Measurements from ENCODE around the gene APBA2. TPM values are rescaled to one million over a fixed set of nuclear protein-coding genes. Genes with fewer than 3 reads are reported as not detected.

The APBA2 gene
- polyA plus RNA-seq, 2 of the 4 experiments (the other 2 are of a cell fraction) = 11.4 to 12.6 TPM

GRCh38 chr15:29114221-29115092 is 228.7 kb downstream of the APBA2 start:
- DNase-seq (ENCODE audit: low read depth in 1 of 2, low spot score in 1 of 2) (no peak), FAIRE-seq (no peak), ATAC-seq (no peak; a peak in 1 of 6 replicates)
- Histone ChIP-seq H3K4me1 (no peaks in the 10 kb centered on the region), H3K9me3 (no peaks in the 10 kb centered on the region), H3K27ac (no peak overlapping the region), H3K4me3 (no peak overlapping the region), H3K4me2 (no peak overlapping the region)
- CTCF ChIA-PET = interaction anchor here (1.0 to 13.8 kb wide), 5 partner anchors 9 to 194 kb away, joined by 3 to 116 read pairs (median 3); no protein-coding TSS in a partner anchor
- POLR2A ChIA-PET = no interaction called here
- TF ChIP-seq HOXB13 (CRISPR knock-in tag; IDR thresholded peaks at IDR 0.05; ENCODE audit: low read depth) = no peak
- no peak for TF ChIP-seq CBX8 (IDR thresholded peaks at IDR 0.05)
- no peak for TF ChIP-seq HDAC2 (IDR thresholded peaks at IDR 0.05)
- TF ChIP-seq ZC3H11A (IDR thresholded peaks at IDR 0.05) = no peak
- TF ChIP-seq, protein P1, sequence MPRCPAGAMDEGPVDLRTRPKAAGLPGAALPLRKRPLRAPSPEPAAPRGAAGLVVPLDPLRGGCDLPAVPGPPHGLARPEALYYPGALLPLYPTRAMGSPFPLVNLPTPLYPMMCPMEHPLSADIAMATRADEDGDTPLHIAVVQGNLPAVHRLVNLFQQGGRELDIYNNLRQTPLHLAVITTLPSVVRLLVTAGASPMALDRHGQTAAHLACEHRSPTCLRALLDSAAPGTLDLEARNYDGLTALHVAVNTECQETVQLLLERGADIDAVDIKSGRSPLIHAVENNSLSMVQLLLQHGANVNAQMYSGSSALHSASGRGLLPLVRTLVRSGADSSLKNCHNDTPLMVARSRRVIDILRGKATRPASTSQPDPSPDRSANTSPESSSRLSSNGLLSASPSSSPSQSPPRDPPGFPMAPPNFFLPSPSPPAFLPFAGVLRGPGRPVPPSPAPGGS (IDR thresholded peaks at IDR 0.05) = no peak
- no peak for TF ChIP-seq E2F6 (IDR thresholded peaks at IDR 0.05; ENCODE audit: borderline replicate concordance, low read depth)
- no peak for TF ChIP-seq FOXS1 (CRISPR knock-in tag; IDR thresholded peaks at IDR 0.05)
- TF ChIP-seq EHF (CRISPR knock-in tag; IDR thresholded peaks at IDR 0.05) = no peak
- TF ChIP-seq KDM5A (IDR thresholded peaks at IDR 0.05) = no peak
- no peak for TF ChIP-seq NPAS2 (CRISPR knock-in tag; IDR thresholded peaks at IDR 0.05; ENCODE audit: borderline replicate concordance)
- TF ChIP-seq NFE2L2 (conservative IDR thresholded peaks at IDR 0.05; ENCODE audit: low read length) = no peak
- no peak for TF ChIP-seq ESRRA (IDR thresholded peaks at IDR 0.05; ENCODE audit: borderline replicate concordance, low read length)
- no peak for TF ChIP-seq CEBPB (IDR thresholded peaks at IDR 0.05)
- TF ChIP-seq, protein P2, sequence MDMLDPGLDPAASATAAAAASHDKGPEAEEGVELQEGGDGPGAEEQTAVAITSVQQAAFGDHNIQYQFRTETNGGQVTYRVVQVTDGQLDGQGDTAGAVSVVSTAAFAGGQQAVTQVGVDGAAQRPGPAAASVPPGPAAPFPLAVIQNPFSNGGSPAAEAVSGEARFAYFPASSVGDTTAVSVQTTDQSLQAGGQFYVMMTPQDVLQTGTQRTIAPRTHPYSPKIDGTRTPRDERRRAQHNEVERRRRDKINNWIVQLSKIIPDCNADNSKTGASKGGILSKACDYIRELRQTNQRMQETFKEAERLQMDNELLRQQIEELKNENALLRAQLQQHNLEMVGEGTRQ (IDR thresholded peaks at IDR 0.05) = no peak
- TF ChIP-seq TFCP2L1 (CRISPR knock-in tag; IDR thresholded peaks at IDR 0.05) = no peak
- 82% methylated on average over 18 of the region's 18 CpGs for WGBS (ENCODE audit: missing lambda C conversion rate)

- 87% methylated on average over 42 of the region's 46 CpGs for WGBS (ENCODE audit: missing lambda C conversion rate)
- Histone ChIP-seq H3K4me1 (no peaks in the 10 kb centered on the region), H3K27ac (no peak overlapping the region), H3K4me2 (no peak overlapping the region), H3K9me3 (no peaks in the 10 kb centered on the region), H3K4me3 (no peak overlapping the region)
- peak in 1 of 2 experiments; percentile 20 for DNase-seq (ENCODE audit: low read depth in 1 of 2, low spot score in 1 of 2)
- ATAC-seq = peak in 1 of 2 experiments; percentile 58; a peak in 3 of 6 replicates
- no peak for FAIRE-seq
- TF ChIP-seq HOXB5 (CRISPR knock-in tag; IDR thresholded peaks at IDR 0.05) (no peak), FOSL2 (IDR thresholded peaks at IDR 0.05) (no peak), FOSL2 (CRISPR knock-in tag; IDR thresholded peaks at IDR 0.05) (no peak), SREBF2 (IDR thresholded peaks at IDR 0.05) (no peak), TP53 (CRISPR knock-in tag; IDR thresholded peaks at IDR 0.05) (no peak), MAFK (IDR thresholded peaks at IDR 0.05; ENCODE audit: partially characterized antibody) (no peak)
- TF ChIP-seq, protein P3, sequence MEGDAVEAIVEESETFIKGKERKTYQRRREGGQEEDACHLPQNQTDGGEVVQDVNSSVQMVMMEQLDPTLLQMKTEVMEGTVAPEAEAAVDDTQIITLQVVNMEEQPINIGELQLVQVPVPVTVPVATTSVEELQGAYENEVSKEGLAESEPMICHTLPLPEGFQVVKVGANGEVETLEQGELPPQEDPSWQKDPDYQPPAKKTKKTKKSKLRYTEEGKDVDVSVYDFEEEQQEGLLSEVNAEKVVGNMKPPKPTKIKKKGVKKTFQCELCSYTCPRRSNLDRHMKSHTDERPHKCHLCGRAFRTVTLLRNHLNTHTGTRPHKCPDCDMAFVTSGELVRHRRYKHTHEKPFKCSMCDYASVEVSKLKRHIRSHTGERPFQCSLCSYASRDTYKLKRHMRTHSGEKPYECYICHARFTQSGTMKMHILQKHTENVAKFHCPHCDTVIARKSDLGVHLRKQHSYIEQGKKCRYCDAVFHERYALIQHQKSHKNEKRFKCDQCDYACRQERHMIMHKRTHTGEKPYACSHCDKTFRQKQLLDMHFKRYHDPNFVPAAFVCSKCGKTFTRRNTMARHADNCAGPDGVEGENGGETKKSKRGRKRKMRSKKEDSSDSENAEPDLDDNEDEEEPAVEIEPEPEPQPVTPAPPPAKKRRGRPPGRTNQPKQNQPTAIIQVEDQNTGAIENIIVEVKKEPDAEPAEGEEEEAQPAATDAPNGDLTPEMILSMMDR (IDR thresholded peaks at IDR 0.05) = peak; percentile 34; the same call in 2 of the 3 replicates
- POLR2A ChIA-PET = no interaction called here
- CTCF ChIA-PET = interaction anchor here (0.9 to 13.8 kb wide), 5 partner anchors 10 to 228 kb away, joined by 3 to 116 read pairs (median 4); no protein-coding TSS in a partner anchor
Measured at GRCh38 chr15:29115093-29115991, 229.6 kb downstream of the APBA2 start.
